CD14-positive monocyte (primary cell): ENCODE results near the gene JAK2. TPM values are rescaled to one million over a fixed set of nuclear protein-coding genes. Genes with fewer than 3 reads are reported as not detected.

Experiments used
- DNase-seq, 3 donors: peaks; one replicate each; pipeline ENCODE4 v3.0.0-alpha.2; 2011 to 2022
- H2AFZ ChIP-seq: 2 replicates; pipeline ENCODE4 v1.6.0; 2012; ENCODE audit warnings: mild to moderate bottlenecking, low read depth, low read length, inconsistent platforms; ENCODE audit not compliant: insufficient read depth, poor library complexity, severe bottlenecking
- H3K27ac ChIP-seq, 2 donors: 1 replicate in 1 of 2; 2 replicates in 1 of 2; pipeline ENCODE4 v1.5.1; 2012 to 2013; ENCODE audit warnings: low read length in 2 of 2, control low read depth in 1 of 2, inconsistent platforms in 1 of 2, low read depth in 1 of 2, mild to moderate bottlenecking in 1 of 2
- H3K27me3 ChIP-seq, 2 donors: one replicate each; pipeline versions ENCODE4 v1.6.0 to v1.6.1; 2011 to 2013; ENCODE audit warnings: low read length in 2 of 2; ENCODE audit not compliant: control insufficient read depth in 2 of 2, insufficient read depth in 2 of 2
- H3K36me3 ChIP-seq, 2 donors: replicated peaks in 1 of 2; 1 replicate in 1 of 2; 2 replicates in 1 of 2; pipeline versions ENCODE4 v1.5.1 to v1.6.1; 2012 to 2013; ENCODE audit warnings: low read length in 2 of 2, control low read depth in 1 of 2, inconsistent platforms in 1 of 2, mild to moderate bottlenecking in 1 of 2; ENCODE audit not compliant: insufficient read depth in 2 of 2, control insufficient read depth in 1 of 2
- H3K4me1 ChIP-seq, 2 donors: 1 replicate in 1 of 2; 2 replicates in 1 of 2; pipeline versions ENCODE4 v1.5.1 to v1.6.1; 2012 to 2013; ENCODE audit warnings: low read length in 2 of 2, control low read depth in 1 of 2, inconsistent platforms in 1 of 2, mild to moderate bottlenecking in 1 of 2, moderate library complexity in 1 of 2; ENCODE audit not compliant: insufficient read depth in 2 of 2, control insufficient read depth in 1 of 2
- H3K4me2 ChIP-seq: replicated peaks from 2 replicates; pipeline ENCODE3; 2012; ENCODE audit warnings: low read length, moderate library complexity, mild to moderate bottlenecking; ENCODE audit not compliant: poor library complexity, severe bottlenecking; ENCODE audit errors: extremely low read depth
- H3K4me3 ChIP-seq, 3 experiments: fragments of 200-600 bp in 1 of 3; sonication (generic) in 1 of 3; replicated peaks in 1 of 3; 1 replicate in 2 of 3; 2 replicates in 1 of 3; pipeline ENCODE4 v1.5.1; 2011 to 2013; ENCODE audit warnings: low read length in 3 of 3, mild to moderate bottlenecking in 3 of 3, control low read depth in 2 of 3, low read depth in 2 of 3, inconsistent platforms in 1 of 3, moderate library complexity in 1 of 3
- H3K79me2 ChIP-seq: 2 replicates; pipeline ENCODE4 v1.6.0; 2012; ENCODE audit warnings: mild to moderate bottlenecking, control low read depth, inconsistent platforms, low read length, moderate library complexity; ENCODE audit not compliant: insufficient read depth
- H3K9ac ChIP-seq: 2 replicates; pipeline ENCODE4 v1.6.0; 2017; ENCODE audit warnings: low read length, mild to moderate bottlenecking; ENCODE audit not compliant: insufficient read depth, poor library complexity, severe bottlenecking
- H3K9me3 ChIP-seq, 2 donors: replicated peaks in 1 of 2; 1 replicate in 1 of 2; 2 replicates in 1 of 2; pipeline versions ENCODE4 v1.5.1 to v1.6.1; 2012 to 2013; ENCODE audit warnings: low read length in 2 of 2, control low read depth in 1 of 2; ENCODE audit not compliant: control insufficient read depth in 1 of 2, insufficient read depth in 1 of 2
- H4K20me1 ChIP-seq: 2 replicates; pipeline ENCODE4 v1.6.0; 2012; ENCODE audit warnings: mild to moderate bottlenecking, low read length, control low read depth, moderate library complexity; ENCODE audit not compliant: insufficient read depth
- H3K27ac Mint-ChIP-seq, 7 donors: one replicate each; pipeline ENCODE4 v1.8.0; 2020; ENCODE audit warnings: mild to moderate bottlenecking in 7 of 7, mixed read lengths in 7 of 7, moderate library complexity in 6 of 7, inconsistent platforms in 2 of 7
- H3K27me3 Mint-ChIP-seq, 3 donors: one replicate each; pipeline ENCODE4 v1.8.0; 2021 to 2022; ENCODE audit warnings: low read depth in 3 of 3, mild to moderate bottlenecking in 3 of 3, mixed read lengths in 3 of 3, moderate library complexity in 3 of 3, inconsistent platforms in 1 of 3
- H3K36me3 Mint-ChIP-seq, 2 donors: one replicate each; pipeline ENCODE4 v1.8.0; 2020; ENCODE audit warnings: mixed read lengths in 2 of 2, inconsistent platforms in 1 of 2, mild to moderate bottlenecking in 1 of 2
- H3K4me1 Mint-ChIP-seq: one replicate; pipeline ENCODE4 v1.8.0; 2020; ENCODE audit warnings: mild to moderate bottlenecking, mixed read lengths
- H3K4me3 Mint-ChIP-seq, 2 donors: one replicate each; pipeline ENCODE4 v1.8.0; 2020; ENCODE audit warnings: mild to moderate bottlenecking in 2 of 2, mixed read lengths in 2 of 2, moderate library complexity in 1 of 2
- H3K9me3 Mint-ChIP-seq, 7 donors: one replicate each; pipeline ENCODE4 v1.8.0; 2020 to 2022; ENCODE audit warnings: mixed read lengths in 7 of 7, mild to moderate bottlenecking in 6 of 7, moderate library complexity in 6 of 7, inconsistent platforms in 2 of 7
- CTCF ChIP-seq: fragments of 200-600 bp; IDR thresholded peaks from one replicate; pipeline ENCODE4 v1.8.0; 2022; ENCODE audit warnings: antibody characterized with exemption, mild to moderate bottlenecking
- WGBS: methylation state at CpG from one replicate; pipeline ENCODE4 v1.1.5; 2013; ENCODE audit warnings: missing lambda C conversion rate; ENCODE audit not compliant: insufficient coverage; 5-methylcytosine and 5-hydroxymethylcytosine counted together
- intact Hi-C, 2 donors: fragments of 100-400 bp; cut with micrococcal nuclease; formaldehyde crosslinking; loops; one replicate each; pipeline versions ENCODE4 v1.15.0 to v1.15.1; 2023
- polyA minus RNA-seq: library from RNA; depleted of rRNA, polyadenylated mRNA; stranded (reverse); fragments of >200 nt; gene quantifications from 2 replicates; pipeline ENCODE4 v1.2.3, GENCODE V29; 2012
- polyA plus RNA-seq, 3 donors: library from polyadenylated mRNA; depleted of rRNA in 1 of 3; unstranded in 2 of 3; stranded (reverse) in 1 of 3; fragments of 300-500 nt in 2 of 3; fragments of >200 nt in 1 of 3; fragmentation: Illumina TruSeq in 2 of 3; gene quantifications; 1 replicate in 2 of 3; 2 replicates in 1 of 3; pipeline ENCODE4 v1.2.3, GENCODE V29; 2012 to 2021
- total RNA-seq, 12 experiments: library from RNA in 1 of 12; stranded (reverse) in 1 of 12; fragments of 120-200 nt in 1 of 12; gene quantifications; one replicate each; pipeline ENCODE4 v1.2.4 and lab custom pipeline; 2013 to 2026; ENCODE audit warnings: mixed read lengths in 6 of 12, inconsistent platforms in 1 of 12

The JAK2 gene
- total RNA-seq (2013): 74.1 TPM
- polyA plus RNA-seq (10 to 100 TPM; 23.5 to 34.7 (median 33.0) TPM), polyA minus RNA-seq (24.2 and 32.9 TPM in 2 replicates), total RNA-seq (lab: John Stamatoyannopoulos, UW) (50.9 to 253 (median 205) reads per million in 11 experiments)

DNA sequence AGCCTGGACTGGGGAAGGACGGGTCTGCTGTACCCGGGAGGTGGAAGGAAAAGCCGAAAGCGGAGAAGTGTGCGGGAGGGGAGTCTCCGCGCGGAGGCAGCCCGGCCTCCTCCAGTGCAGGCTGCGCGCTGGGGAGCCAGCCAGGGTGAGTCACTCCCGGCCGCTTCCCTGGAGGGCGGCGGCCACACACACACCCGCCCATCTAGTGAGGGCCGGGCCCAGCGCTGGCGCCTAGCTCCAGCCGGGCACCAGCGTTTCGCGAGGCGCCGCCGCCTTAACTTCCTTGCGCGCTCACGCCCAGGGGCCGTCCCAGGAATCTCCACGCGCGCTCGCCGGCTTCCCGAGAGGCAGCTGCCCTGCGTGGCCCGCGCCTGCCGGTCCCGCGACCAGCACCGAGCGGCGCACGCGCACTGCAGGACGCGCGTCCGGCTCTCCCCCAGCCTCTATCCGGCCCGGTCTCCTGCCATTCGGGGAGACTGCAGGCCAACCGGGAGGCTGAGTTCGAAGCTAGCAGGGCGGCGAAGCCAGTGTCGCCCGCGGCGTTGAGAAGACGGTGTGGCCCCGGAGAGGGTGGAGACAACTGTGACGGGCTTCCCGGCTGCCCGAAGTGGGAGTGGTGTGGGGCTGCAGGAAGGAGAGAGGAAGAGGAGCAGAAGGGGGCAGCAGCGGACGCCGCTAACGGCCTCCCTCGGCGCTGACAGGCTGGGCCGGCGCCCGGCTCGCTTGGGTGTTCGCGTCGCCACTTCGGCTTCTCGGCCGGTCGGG, at the start of gene JAK2:
Gene JAK2, plus strand, starts transcription at position 652 of the 765 bp plus-strand sequence. CDS start 36,716 bp downstream, outside the sequence.
- no peaks in the 10 kb centered on the region for H3K27me3 ChIP-seq
- Mint-ChIP-seq H3K27ac (peak within 1 kb of the TSS; percentile 89 to 99 (median 97)), H3K4me3 (no peak within 1 kb of the TSS), H3K9me3 (no peaks in the 10 kb centered on the region), H3K27me3 (no peaks in the 10 kb centered on the region), H3K36me3 (peaks cover 4% of the 10 kb centered on the region in 2 donors), H3K4me1 (peaks cover 51% of the 10 kb centered on the region)
- peaks cover 53% of the 10 kb centered on the region for H3K79me2 ChIP-seq
- intact Hi-C loops: loop anchor here (2.0 to 10.0 kb wide), 5 partner anchors 46 to 640 kb away; partner anchors contain the start of genes CD274 (in 1 of the 2), CDC37L1 (in 1 of the 2), RCL1 (in 1 of the 2) and RIC1 (in 1 of the 2)
- peak within 1 kb of the TSS; percentile 88 to 96 (median 93) for H3K4me3 ChIP-seq
- H3K36me3 ChIP-seq: peaks cover 4 to 20% of the 10 kb centered on the region in 2 donors
- TF ChIP-seq CTCF: peak; percentile 30
- H3K9me3 ChIP-seq: no peaks in the 10 kb centered on the region
- H3K27ac ChIP-seq: peak within 1 kb of the TSS; percentile 96 to 99
- peak within 1 kb of the TSS; percentile 83 for H2AFZ ChIP-seq
- DNase-seq: peak; percentile 84 to 91 (median 89)
- H3K4me1 ChIP-seq: peaks cover 70 to 85% of the 10 kb centered on the region in 2 donors
- under 1% methylated on average over 84 of the region's 84 CpGs for WGBS
- peaks cover 40% of the 10 kb centered on the region for H4K20me1 ChIP-seq
- peak within 1 kb of the TSS; percentile 96 for H3K4me2 ChIP-seq
- H3K9ac ChIP-seq: peak within 1 kb of the TSS; percentile 91

- Histone ChIP-seq H3K9me3 (no peaks in the 10 kb centered on the region), H3K4me1 (peaks cover 76 to 79% of the 10 kb centered on the region in 2 donors), H3K27me3 (no peaks in the 10 kb centered on the region), H3K36me3 (no peaks in the 10 kb centered on the region), H3K27ac (peak overlapping the region in 1 of 2 donors; percentile 70), H3K9ac (no peak overlapping the region), H3K79me2 (peaks cover 4% of the 10 kb centered on the region), H2AFZ (no peak overlapping the region), H3K4me2 (peak overlapping the region; percentile 64), H3K4me3 (peak overlapping the region in 2 of 3 experiments; percentile 25 to 66), H4K20me1 (no peaks in the 10 kb centered on the region)
- H3K9me3 Mint-ChIP-seq: no peaks in the 10 kb centered on the region
- peak overlapping the region; percentile 52 to 82 for H3K4me3 Mint-ChIP-seq
- no peak for TF ChIP-seq CTCF
- H3K27ac Mint-ChIP-seq: peak overlapping the region; percentile 84 to 91 (median 89)
- intact Hi-C loops: no loop called here
- peaks cover 76% of the 10 kb centered on the region for H3K4me1 Mint-ChIP-seq
- H3K27me3 Mint-ChIP-seq: peaks cover 0 to 3% (median 0%) of the 10 kb centered on the region in 3 donors
- DNase-seq: peak in 2 of 3 donors; percentile 33 to 35
- no CpG with 5 or more reads among the region's 3 CpGs for WGBS
- H3K36me3 Mint-ChIP-seq: no peaks in the 10 kb centered on the region
Measured at GRCh38 chr9:4936277-4936676, 48.8 kb upstream of the JAK2 start.
